ENCODE data around the gene CLDN2. TPM values are rescaled to one million over a fixed set of nuclear protein-coding genes. Genes with fewer than 3 reads are reported as not detected.

The CLDN2 gene, protein sequence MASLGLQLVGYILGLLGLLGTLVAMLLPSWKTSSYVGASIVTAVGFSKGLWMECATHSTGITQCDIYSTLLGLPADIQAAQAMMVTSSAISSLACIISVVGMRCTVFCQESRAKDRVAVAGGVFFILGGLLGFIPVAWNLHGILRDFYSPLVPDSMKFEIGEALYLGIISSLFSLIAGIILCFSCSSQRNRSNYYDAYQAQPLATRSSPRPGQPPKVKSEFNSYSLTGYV
- not detected in 2 replicates for total RNA-seq

DNA sequence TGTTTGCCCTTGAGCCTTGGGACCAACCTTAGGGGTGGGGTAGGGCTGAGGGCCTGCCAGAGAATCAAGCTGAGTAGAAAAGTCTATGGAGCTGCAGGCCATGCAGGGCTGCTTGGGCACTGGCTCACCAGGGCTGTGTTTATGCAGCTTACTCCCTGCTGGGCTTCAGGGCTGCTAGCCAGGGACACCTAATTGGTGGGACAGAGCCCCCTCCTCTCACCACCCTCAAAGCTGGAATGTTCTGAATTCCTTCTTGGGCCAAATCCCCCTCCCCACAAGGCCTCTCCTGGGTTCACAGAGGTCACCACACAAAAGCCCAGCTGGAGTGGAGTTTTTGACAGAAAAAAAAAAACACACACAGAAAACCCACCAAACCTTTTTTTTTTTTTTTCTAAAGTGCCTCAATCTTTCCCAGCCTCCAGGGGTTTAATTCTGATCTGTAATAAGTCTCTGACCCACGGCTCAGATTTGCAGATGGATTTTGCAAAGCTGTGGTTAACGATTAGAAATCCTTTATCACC is at the start of gene CLDN2:
Gene CLDN2 (plus strand): TSS at position 471 of the 521 bp plus-strand sequence. CDS start 7,827 bp downstream, outside the sequence.

GRCh38 chrX:106903291-106903824 is 16.8 kb upstream of the CLDN2 start, which contains the start of gene RIPPLY1:
TSS of gene RIPPLY1 (minus strand) at chrX:106903341. CDS start at chrX:106903287, 54 bp downstream.

Other genes starting within 250 kb of the CLDN2 start
- gene RNF128, start 193.7 kb upstream of the CLDN2 start, total RNA-seq: not detected in 2 replicates
- 17.1 and 17.9 TPM in 2 replicates for gene TBC1D8B, start 117.7 kb upstream of the CLDN2 start, total RNA-seq
- gene RIPPLY1, start 17.1 kb upstream of the CLDN2 start, total RNA-seq: 0.13 TPM in 1 of 2 replicates, not detected in the other
- gene MORC4, start 79.8 kb downstream of the CLDN2 start, total RNA-seq: 44.1 and 44.3 TPM in 2 replicates
- gene RBM41, start 198.4 kb downstream of the CLDN2 start, total RNA-seq: 18.4 and 21.3 TPM in 2 replicates